OCI-LY3 (cell line): ENCODE data around the gene SIGLEC6.

Experiments
- H2AFZ ChIP-seq: fragments of 200-600, 300-600 bp; shearing (Covaris generic); 2 replicates; pipeline ENCODE4 v1.6.0; 2014; ENCODE audit warnings: antibody characterized with exemption, low read depth, low read length
- H3K27ac ChIP-seq: fragments of 200-600, 300-600 bp; sonication (generic); 2 replicates; pipeline ENCODE4 v1.5.1; 2014; ENCODE audit warnings: mild to moderate bottlenecking, low read length, moderate library complexity, mixed read lengths
- H3K27me3 ChIP-seq: fragments of 200-600, 300-600 bp; sonication (generic); 2 replicates; pipeline ENCODE4 v1.6.1; 2014; ENCODE audit warnings: low read depth, low read length, mixed read lengths
- H3K36me3 ChIP-seq: fragments of 200-600, 300-600 bp; sonication (generic); replicated peaks from 2 replicates; pipeline ENCODE3; 2014; ENCODE audit warnings: low read depth, low read length, mixed read lengths
- H3K4me1 ChIP-seq: fragments of 300-600, 200-600 bp; sonication (generic); 2 replicates; pipeline ENCODE4 v1.6.1; 2014; ENCODE audit warnings: low read length, mixed read lengths
- H3K4me2 ChIP-seq: fragments of 200-600, 300-600 bp; sonication (generic); 2 replicates; pipeline ENCODE4 v1.6.1; 2014; ENCODE audit warnings: low read length, mixed read lengths
- H3K4me3 ChIP-seq: fragments of 300-600, 200-600 bp; sonication (generic); 2 replicates; pipeline ENCODE4 v1.5.1; 2014; ENCODE audit warnings: antibody characterized with exemption, mild to moderate bottlenecking, low read length, moderate library complexity
- H3K79me2 ChIP-seq: fragments of 300-600, 200-600 bp; shearing (Covaris generic); 2 replicates; pipeline ENCODE4 v1.6.1; 2014; ENCODE audit warnings: mild to moderate bottlenecking, low read length, mixed read lengths
- H3K9ac ChIP-seq: fragments of 300-600, 200-600 bp; shearing (Covaris generic); 2 replicates; pipeline ENCODE4 v1.6.0; 2014; ENCODE audit warnings: mild to moderate bottlenecking, low read length, moderate library complexity
- H3K9me3 ChIP-seq: fragments of 200-600, 300-600 bp; shearing (Covaris generic); 2 replicates; pipeline ENCODE4 v1.6.1; 2014; ENCODE audit warnings: low read length, mixed read lengths; ENCODE audit not compliant: insufficient read depth
- H4K20me1 ChIP-seq: fragments of 200-600, 300-600 bp; sonication (generic); 2 replicates; pipeline ENCODE4 v1.6.1; 2016; ENCODE audit warnings: low read length, mixed read lengths; ENCODE audit not compliant: insufficient read depth
- CTCF ChIP-seq: fragments of 200-600, 300-600 bp; sonication (generic); IDR thresholded peaks from 2 replicates; pipeline ENCODE4 v1.5.1; 2014; ENCODE audit warnings: antibody characterized with exemption, low read length, low read depth
- EZH2phosphoT487 ChIP-seq: fragments of 200-600 bp; shearing (Covaris generic); IDR thresholded peaks from 2 replicates; pipeline ENCODE4 v1.6.1; 2018; ENCODE audit warnings: antibody characterized with exemption, mixed run types, low read depth

The SIGLEC6 gene

GRCh38 chr19:51514866-51515481 is 16.5 kb downstream of the SIGLEC6 start:
- Histone ChIP-seq H2AFZ (no peak overlapping the region), H3K27me3 (peaks cover 43% of the 10 kb centered on the region), H3K4me1 (no peaks in the 10 kb centered on the region), H4K20me1 (no peaks in the 10 kb centered on the region), H3K27ac (no peak overlapping the region), H3K4me2 (no peak overlapping the region), H3K36me3 (no peaks in the 10 kb centered on the region), H3K4me3 (no peak overlapping the region), H3K9me3 (peaks cover 5% of the 10 kb centered on the region), H3K79me2 (no peaks in the 10 kb centered on the region), H3K9ac (no peak overlapping the region)
- TF ChIP-seq EZH2phosphoT487 (no peak), CTCF (peak; percentile 89)

GRCh38 chr19:51513968-51514367 is 17.5 kb downstream of the SIGLEC6 start:
- peaks cover 6% of the 10 kb centered on the region; the same call in 1 of the 2 replicates for H3K4me1 ChIP-seq

GRCh38 chr19:51511353-51511752 is 20.1 kb downstream of the SIGLEC6 start:
- no peak overlapping the region for H3K9ac ChIP-seq
- H4K20me1 ChIP-seq = no peaks in the 10 kb centered on the region
- peaks cover 35% of the 10 kb centered on the region for H3K27me3 ChIP-seq

More at GRCh38 chr19:51513968-51514367, 17.5 kb downstream of the SIGLEC6 start:
- H3K9me3 ChIP-seq = peaks cover 5% of the 10 kb centered on the region
- no peaks in the 10 kb centered on the region for H3K79me2 ChIP-seq
- no peak overlapping the region for H2AFZ ChIP-seq
- TF ChIP-seq EZH2phosphoT487 = no peak
- no peak for TF ChIP-seq CTCF
- H3K4me3 ChIP-seq = no peak overlapping the region
- peaks cover 40% of the 10 kb centered on the region for H3K27me3 ChIP-seq
- H3K4me2 ChIP-seq = no peak overlapping the region
- H3K9ac ChIP-seq = no peak overlapping the region
- no peak overlapping the region for H3K27ac ChIP-seq
- H4K20me1 ChIP-seq = no peaks in the 10 kb centered on the region
- no peaks in the 10 kb centered on the region for H3K36me3 ChIP-seq

More at GRCh38 chr19:51511353-51511752, 20.1 kb downstream of the SIGLEC6 start:
- H3K27ac ChIP-seq = no peak overlapping the region
- no peak overlapping the region for H3K4me3 ChIP-seq
- no peak overlapping the region for H2AFZ ChIP-seq
- no peak overlapping the region for H3K4me2 ChIP-seq
- H3K79me2 ChIP-seq = no peaks in the 10 kb centered on the region
- H3K4me1 ChIP-seq = peaks cover 6% of the 10 kb centered on the region; the same call in 1 of the 2 replicates
- no peaks in the 10 kb centered on the region for H3K9me3 ChIP-seq
- no peaks in the 10 kb centered on the region for H3K36me3 ChIP-seq
- TF ChIP-seq CTCF (peak; percentile 53), EZH2phosphoT487 (no peak)
